Measurements from ENCODE around the gene MT1H.

Gene MT1H

DNA sequence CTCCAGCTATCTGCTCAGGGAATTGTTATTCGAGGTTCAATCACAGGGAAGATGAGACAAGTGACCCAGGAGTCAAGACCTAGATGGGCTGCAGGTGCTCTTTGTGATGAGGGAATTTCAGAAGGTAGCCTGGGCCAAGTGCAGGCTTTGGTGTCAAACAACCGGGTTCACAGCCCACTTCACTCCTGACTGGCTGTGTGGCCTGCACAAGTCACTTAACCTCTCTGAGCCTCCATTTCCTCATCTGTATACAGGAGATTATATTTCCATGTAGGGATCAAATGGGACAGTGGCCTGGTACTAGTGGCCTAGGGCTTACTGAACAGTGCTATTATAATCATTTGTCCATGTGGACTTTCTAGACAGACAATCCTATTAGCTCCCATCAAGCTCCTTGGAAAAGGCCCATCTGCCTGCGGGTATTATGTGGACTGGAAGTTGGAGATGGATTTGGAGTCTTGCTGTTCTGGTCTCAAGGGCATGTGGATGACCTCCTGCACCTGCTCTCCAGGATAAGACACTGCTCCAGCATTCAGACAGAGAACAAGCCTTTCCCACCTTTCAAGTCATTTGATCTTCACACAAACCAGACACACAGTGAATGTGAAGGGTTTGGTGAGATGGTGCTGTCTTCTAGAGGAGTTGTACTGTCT lies 9.6 kb downstream of the MT1H start:
- Histone ChIP-seq H3K4me1 (ENCODE audit: control insufficient read depth, insufficient read depth, low read length) (peaks cover 45% of the 10 kb centered on the region), H3K36me3 (ENCODE audit: control insufficient read depth, insufficient read depth, low read length) (peaks cover 8% of the 10 kb centered on the region; the same call in 1 of the 2 replicates), H3K27me3 (ENCODE audit: control insufficient read depth, insufficient read depth, low read length) (peaks cover 45% of the 10 kb centered on the region), H3K27ac (ENCODE audit: low read depth, low read length) (no peak overlapping the region), H3K9me3 (ENCODE audit: control insufficient read depth, insufficient read depth, low read depth, low read length) (no peaks in the 10 kb centered on the region), H3K9ac (ENCODE audit: low read length) (no peak overlapping the region), H3K4me3 (ENCODE audit: low read depth, low read length) (no peak overlapping the region)

DNA sequence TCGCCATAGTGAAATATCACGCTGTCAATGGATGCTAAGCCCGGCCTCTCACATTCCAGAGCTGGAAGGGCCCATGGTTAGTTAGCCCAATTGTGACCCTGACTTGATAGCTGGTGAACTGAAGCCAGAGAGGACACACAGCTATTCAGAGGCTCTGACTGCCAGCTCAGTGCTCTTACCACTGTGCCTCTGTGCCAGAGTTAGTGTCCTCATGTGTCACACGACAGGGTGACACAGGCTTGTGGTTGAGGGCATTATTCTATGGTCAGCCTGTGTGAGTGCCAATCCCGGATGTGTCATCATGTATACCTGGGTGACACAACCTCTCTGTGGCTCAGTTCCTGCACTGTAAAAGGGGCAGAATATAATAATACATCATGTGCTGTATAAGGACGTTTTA lies 10.2 kb downstream of the MT1H start:
- no peak overlapping the region for H3K4me3 ChIP-seq (ENCODE audit: low read depth, low read length)
- H3K4me1 ChIP-seq (ENCODE audit: control insufficient read depth, insufficient read depth, low read length): peaks cover 40% of the 10 kb centered on the region
- no peak overlapping the region for H3K27ac ChIP-seq (ENCODE audit: low read depth, low read length)
- H3K9ac ChIP-seq (ENCODE audit: low read length): no peak overlapping the region
- no peaks in the 10 kb centered on the region for H3K9me3 ChIP-seq (ENCODE audit: control insufficient read depth, insufficient read depth, low read depth, low read length)
- H3K27me3 ChIP-seq (ENCODE audit: control insufficient read depth, insufficient read depth, low read length): peaks cover 45% of the 10 kb centered on the region
- H3K36me3 ChIP-seq (ENCODE audit: control insufficient read depth, insufficient read depth, low read length): peaks cover 8% of the 10 kb centered on the region; the same call in 1 of the 2 replicates

GRCh38 chr16:56681939-56682702 lies 12.5 kb downstream of the MT1H start, which contains the start of gene MT1X:
TSS of gene MT1X (plus strand) at chr16:56682470. CDS start at chr16:56682541, 71 bp downstream.
- Histone ChIP-seq H3K4me1 (ENCODE audit: control insufficient read depth, insufficient read depth, low read length) (peaks cover 24% of the 10 kb centered on the region), H3K36me3 (ENCODE audit: control insufficient read depth, insufficient read depth, low read length) (peaks cover 16% of the 10 kb centered on the region; the same call in 1 of the 2 replicates), H3K9ac (ENCODE audit: low read length) (peak within 1 kb of the TSS; percentile 95), H3K4me3 (ENCODE audit: low read depth, low read length) (peak within 1 kb of the TSS; percentile 74), H3K27ac (ENCODE audit: low read depth, low read length) (peak within 1 kb of the TSS; percentile 32; the same call in 1 of the 2 replicates), H3K27me3 (ENCODE audit: control insufficient read depth, insufficient read depth, low read length) (peaks cover 27% of the 10 kb centered on the region), H3K9me3 (ENCODE audit: control insufficient read depth, insufficient read depth, low read depth, low read length) (no peaks in the 10 kb centered on the region)

GRCh38 chr16:56682703-56683397 lies 13.2 kb downstream of the MT1H start:
- H3K9ac ChIP-seq (ENCODE audit: low read length): peak overlapping the region; percentile 95
- no peaks in the 10 kb centered on the region for H3K9me3 ChIP-seq (ENCODE audit: control insufficient read depth, insufficient read depth, low read depth, low read length)
- H3K27me3 ChIP-seq (ENCODE audit: control insufficient read depth, insufficient read depth, low read length): peaks cover 20% of the 10 kb centered on the region; the same call in 1 of the 2 replicates
- peak overlapping the region; percentile 32; the same call in 1 of the 2 replicates for H3K27ac ChIP-seq (ENCODE audit: low read depth, low read length)
- H3K4me3 ChIP-seq (ENCODE audit: low read depth, low read length): peak overlapping the region; percentile 74
- H3K36me3 ChIP-seq (ENCODE audit: control insufficient read depth, insufficient read depth, low read length): peaks cover 16% of the 10 kb centered on the region; the same call in 1 of the 2 replicates
- peaks cover 19% of the 10 kb centered on the region for H3K4me1 ChIP-seq (ENCODE audit: control insufficient read depth, insufficient read depth, low read length)

GRCh38 chr16:56683424-56684172 lies 14.0 kb downstream of the MT1H start:
- Histone ChIP-seq H3K36me3 (ENCODE audit: control insufficient read depth, insufficient read depth, low read length) (peaks cover 16% of the 10 kb centered on the region; the same call in 1 of the 2 replicates), H3K27me3 (ENCODE audit: control insufficient read depth, insufficient read depth, low read length) (peaks cover 19% of the 10 kb centered on the region; the same call in 1 of the 2 replicates), H3K9ac (ENCODE audit: low read length) (peak overlapping the region; percentile 95), H3K9me3 (ENCODE audit: control insufficient read depth, insufficient read depth, low read depth, low read length) (no peaks in the 10 kb centered on the region), H3K4me1 (ENCODE audit: control insufficient read depth, insufficient read depth, low read length) (peaks cover 19% of the 10 kb centered on the region), H3K27ac (ENCODE audit: low read depth, low read length) (no peak overlapping the region), H3K4me3 (ENCODE audit: low read depth, low read length) (peak overlapping the region; percentile 74)

DNA sequence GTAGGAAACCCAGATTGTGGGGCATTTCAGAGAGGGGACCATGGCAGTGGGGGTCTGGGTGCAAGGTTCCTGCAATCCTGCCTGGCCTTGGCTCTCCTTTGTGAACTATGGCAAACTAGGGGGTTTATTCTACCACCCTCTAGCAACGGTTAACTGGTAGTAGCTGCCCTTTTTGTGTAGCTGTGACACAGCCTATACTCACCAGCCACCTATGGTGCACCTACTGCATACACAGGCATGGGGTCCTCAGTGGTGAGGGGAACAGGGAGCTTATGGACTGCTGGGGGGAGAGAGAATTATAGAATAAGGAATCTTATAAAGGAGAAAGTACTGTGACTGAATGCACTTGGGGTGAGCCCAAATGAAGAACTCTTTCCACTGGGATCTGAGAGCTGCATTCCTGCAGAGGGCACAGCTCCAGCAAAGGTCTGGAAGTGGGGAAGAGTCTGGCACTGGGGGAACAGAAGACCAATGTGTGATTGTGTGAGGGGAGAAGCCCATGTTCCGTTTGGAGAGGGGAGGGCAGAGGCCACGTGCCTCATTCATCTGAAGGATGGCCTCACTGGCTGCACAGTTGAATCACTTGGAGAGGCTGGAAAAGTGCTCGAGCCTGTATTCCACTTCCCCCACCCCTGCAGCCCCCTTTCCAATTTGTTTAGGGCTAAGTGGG lies 14.8 kb downstream of the MT1H start:
- Histone ChIP-seq H3K36me3 (ENCODE audit: control insufficient read depth, insufficient read depth, low read length) (peaks cover 16% of the 10 kb centered on the region; the same call in 1 of the 2 replicates), H3K4me3 (ENCODE audit: low read depth, low read length) (no peak overlapping the region), H3K4me1 (ENCODE audit: control insufficient read depth, insufficient read depth, low read length) (peaks cover 19% of the 10 kb centered on the region), H3K9me3 (ENCODE audit: control insufficient read depth, insufficient read depth, low read depth, low read length) (no peaks in the 10 kb centered on the region), H3K27me3 (ENCODE audit: control insufficient read depth, insufficient read depth, low read length) (peaks cover 19% of the 10 kb centered on the region; the same call in 1 of the 2 replicates), H3K27ac (ENCODE audit: low read depth, low read length) (no peak overlapping the region), H3K9ac (ENCODE audit: low read length) (no peak overlapping the region)

- Histone ChIP-seq H3K9ac (ENCODE audit: low read length) (no peak overlapping the region), H3K4me3 (ENCODE audit: low read depth, low read length) (no peak overlapping the region), H3K9me3 (ENCODE audit: control insufficient read depth, insufficient read depth, low read depth, low read length) (no peaks in the 10 kb centered on the region), H3K4me1 (ENCODE audit: control insufficient read depth, insufficient read depth, low read length) (peaks cover 19% of the 10 kb centered on the region), H3K27me3 (ENCODE audit: control insufficient read depth, insufficient read depth, low read length) (peaks cover 19% of the 10 kb centered on the region; the same call in 1 of the 2 replicates), H3K36me3 (ENCODE audit: control insufficient read depth, insufficient read depth, low read length) (peaks cover 16% of the 10 kb centered on the region; the same call in 1 of the 2 replicates), H3K27ac (ENCODE audit: low read depth, low read length) (no peak overlapping the region)
Observed at GRCh38 chr16:56684926-56685590, 15.4 kb downstream of the MT1H start.

DNA sequence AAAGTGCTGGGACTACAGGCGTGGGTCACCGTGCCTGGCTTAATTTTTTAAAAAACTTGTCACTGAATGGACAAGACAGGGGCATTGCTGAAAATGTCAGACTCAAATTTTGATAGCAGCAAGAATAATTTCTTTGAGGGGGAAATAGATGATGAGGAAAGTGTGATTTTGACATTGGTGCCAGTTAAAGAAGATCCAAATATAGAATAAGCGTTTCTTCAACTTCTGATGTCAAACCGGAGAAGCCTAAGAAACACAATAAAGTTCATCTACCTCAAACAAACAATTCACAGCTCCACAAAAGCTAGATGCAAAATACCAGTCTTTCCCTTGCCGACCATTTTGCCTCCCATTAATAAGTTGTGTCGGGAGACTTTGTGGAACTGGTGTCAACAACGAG lies 17.1 kb downstream of the MT1H start:
- Histone ChIP-seq H3K9ac (ENCODE audit: low read length) (no peak overlapping the region), H3K4me3 (ENCODE audit: low read depth, low read length) (no peak overlapping the region), H3K9me3 (ENCODE audit: control insufficient read depth, insufficient read depth, low read depth, low read length) (no peaks in the 10 kb centered on the region), H3K4me1 (ENCODE audit: control insufficient read depth, insufficient read depth, low read length) (peaks cover 16% of the 10 kb centered on the region), H3K27me3 (ENCODE audit: control insufficient read depth, insufficient read depth, low read length) (peaks cover 10% of the 10 kb centered on the region; the same call in 1 of the 2 replicates), H3K27ac (ENCODE audit: low read depth, low read length) (no peak overlapping the region), H3K36me3 (ENCODE audit: control insufficient read depth, insufficient read depth, low read length) (peaks cover 16% of the 10 kb centered on the region; the same call in 1 of the 2 replicates)

GRCh38 chr16:56688762-56689161 lies 19.1 kb downstream of the MT1H start:
- Histone ChIP-seq H3K36me3 (ENCODE audit: control insufficient read depth, insufficient read depth, low read length) (peaks cover 9% of the 10 kb centered on the region; the same call in 1 of the 2 replicates), H3K27ac (ENCODE audit: low read depth, low read length) (no peak overlapping the region), H3K9ac (ENCODE audit: low read length) (no peak overlapping the region), H3K4me3 (ENCODE audit: low read depth, low read length) (no peak overlapping the region), H3K4me1 (ENCODE audit: control insufficient read depth, insufficient read depth, low read length) (peaks cover 3% of the 10 kb centered on the region; the same call in 1 of the 2 replicates), H3K27me3 (ENCODE audit: control insufficient read depth, insufficient read depth, low read length) (no peaks in the 10 kb centered on the region), H3K9me3 (ENCODE audit: control insufficient read depth, insufficient read depth, low read depth, low read length) (no peaks in the 10 kb centered on the region)
